IPS-11a (cell line): ENCODE measurements around the gene NUP58.

Experiments
- H3K4me3 ChIP-seq: one replicate; pipeline ENCODE4 v1.5.1; 2013; ENCODE audit warnings: low read depth, low read length, control low read depth

The NUP58 gene

GRCh38 chr13:25301347-25302113 lies at the start of gene NUP58:
Gene NUP58, plus strand, starts transcription at chr13:25301625. Its CDS starts 149 bp downstream, at chr13:25301774.
- peak within 1 kb of the TSS; percentile 99 for H3K4me3 ChIP-seq

- H3K4me3 ChIP-seq, result no peak overlapping the region
These were observed 49.2 kb upstream of the NUP58 start for GRCh38 chr13:25252225-25252624.

GRCh38 chr13:25252752-25253151 lies 48.7 kb upstream of the NUP58 start:
- H3K4me3 ChIP-seq, result no peak overlapping the region

GRCh38 chr13:25253702-25254101 lies 47.7 kb upstream of the NUP58 start:
- no peak overlapping the region for H3K4me3 ChIP-seq

- H3K4me3 ChIP-seq, result no peak overlapping the region
These were observed 39.2 kb upstream of the NUP58 start for GRCh38 chr13:25262261-25262660.

GRCh38 chr13:25266706-25267105 lies 34.7 kb upstream of the NUP58 start:
- no peak overlapping the region for H3K4me3 ChIP-seq

GRCh38 chr13:25267715-25268114 lies 33.7 kb upstream of the NUP58 start:
- no peak overlapping the region for H3K4me3 ChIP-seq

GRCh38 chr13:25268561-25268960 lies 32.9 kb upstream of the NUP58 start:
- H3K4me3 ChIP-seq, result no peak overlapping the region

GRCh38 chr13:25276748-25277147 lies 24.7 kb upstream of the NUP58 start:
- no peak overlapping the region for H3K4me3 ChIP-seq

- no peak overlapping the region for H3K4me3 ChIP-seq
These were observed 21.0 kb upstream of the NUP58 start for GRCh38 chr13:25280396-25280795.

- H3K4me3 ChIP-seq, result no peak overlapping the region
These were observed 20.1 kb upstream of the NUP58 start for GRCh38 chr13:25281193-25281934.

- H3K4me3 ChIP-seq, result no peak overlapping the region
These were observed 19.5 kb upstream of the NUP58 start for GRCh38 chr13:25281935-25282332.

- peak overlapping the region; percentile 87 for H3K4me3 ChIP-seq
These were observed 15.0 kb upstream of the NUP58 start for GRCh38 chr13:25286308-25286968.

GRCh38 chr13:25286969-25287961 lies 14.2 kb upstream of the NUP58 start, which contains the start of gene MTMR6:
Gene MTMR6, minus strand, starts transcription at chr13:25287488. Its CDS starts 241 bp downstream, at chr13:25287247.
- peak within 1 kb of the TSS; percentile 87 for H3K4me3 ChIP-seq

- H3K4me3 ChIP-seq, result no peak overlapping the region
These were observed 12.5 kb upstream of the NUP58 start for GRCh38 chr13:25288966-25289365.

GRCh38 chr13:25291691-25292090 lies 9.7 kb upstream of the NUP58 start:
- no peak overlapping the region for H3K4me3 ChIP-seq

- H3K4me3 ChIP-seq, result no peak overlapping the region
These were observed 9.1 kb upstream of the NUP58 start for GRCh38 chr13:25292301-25292700.

- no peak overlapping the region for H3K4me3 ChIP-seq
These were observed 6.2 kb upstream of the NUP58 start for GRCh38 chr13:25295228-25295627.

- no peak overlapping the region for H3K4me3 ChIP-seq
These were observed 5.7 kb upstream of the NUP58 start for GRCh38 chr13:25295701-25296100.

GRCh38 chr13:25300861-25301346 lies 521 bp upstream of the NUP58 start:
- peak overlapping the region; percentile 99 for H3K4me3 ChIP-seq
